Activated CD4-positive, CD25-positive, alpha-beta regulatory T cell treated with anti-CD3 and anti-CD28 coated beads, Interleukin-2, amount 50 U/mL, for 16 hours (primary cell): Measurements from ENCODE around the gene UGT1A10.
"Not testable (repeated sequence)": the region's sequence is repeated elsewhere in the genome, so short reads cannot be mapped to it uniquely, and the experiment has no call there.

Experiments
- DNase-seq: peaks from one replicate; pipeline ENCODE4 v3.0.0-alpha.2; 2020; ENCODE audit warnings: low read depth, low spot score

Gene UGT1A10

GRCh38 chr2:233743464-233744259 is 107.4 kb downstream of the UGT1A10 start:
- DNase-seq, result no peak

DNA sequence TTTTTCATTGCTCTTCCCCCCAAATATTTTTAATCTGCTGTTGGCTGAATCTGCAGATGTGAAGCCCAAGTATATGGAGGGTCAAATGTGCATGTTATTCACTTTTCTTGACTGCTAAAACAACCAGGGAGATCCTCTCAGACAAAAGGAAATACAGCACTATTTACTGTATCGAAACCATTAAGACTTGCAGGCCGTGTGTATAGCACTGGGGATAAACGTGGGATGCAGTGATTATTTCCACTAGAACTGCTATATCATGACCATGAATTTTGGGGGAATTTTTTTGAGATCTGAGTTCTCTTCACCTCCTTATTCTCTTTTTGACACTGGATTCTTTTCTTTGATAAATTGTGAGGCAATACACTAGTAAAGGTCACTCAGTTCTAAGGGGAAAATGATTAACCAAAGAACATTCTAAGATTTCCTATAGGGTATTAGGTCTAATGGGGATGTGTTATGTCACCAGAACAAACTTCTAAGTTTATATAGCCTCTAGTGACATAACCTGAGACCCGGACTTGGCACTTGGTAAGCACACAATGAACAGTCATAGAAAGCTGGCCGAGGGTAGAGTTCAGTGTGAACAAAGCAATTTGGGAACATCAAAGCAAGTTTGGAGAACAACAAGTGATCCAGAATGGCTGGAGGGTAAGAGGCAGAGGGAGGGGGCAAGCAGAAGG is 109.0 kb downstream of the UGT1A10 start:
- no peak for DNase-seq

DNA sequence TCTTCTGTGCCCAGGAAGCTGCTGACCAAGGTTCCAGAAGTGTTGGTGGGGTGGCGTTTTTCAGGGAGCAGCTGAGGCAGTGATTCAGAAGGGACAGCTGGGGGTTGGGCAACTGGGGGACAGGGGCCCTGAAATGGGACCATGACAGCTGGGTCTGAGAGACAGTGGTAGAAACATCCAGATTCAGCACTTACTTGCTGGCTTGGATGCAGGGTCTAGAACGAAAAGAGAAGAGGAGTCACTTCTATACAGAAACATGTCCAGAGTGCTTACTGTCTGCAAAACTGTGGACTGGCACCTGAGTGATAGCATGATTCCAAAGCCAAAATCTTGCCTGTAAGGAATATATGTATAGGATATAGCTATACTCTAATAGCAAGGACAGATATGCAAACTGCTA is 109.6 kb downstream of the UGT1A10 start:
- DNase-seq, result not testable (repeated sequence)

GRCh38 chr2:233746475-233747282 is 110.4 kb downstream of the UGT1A10 start:
- DNase-seq, result no peak

DNA sequence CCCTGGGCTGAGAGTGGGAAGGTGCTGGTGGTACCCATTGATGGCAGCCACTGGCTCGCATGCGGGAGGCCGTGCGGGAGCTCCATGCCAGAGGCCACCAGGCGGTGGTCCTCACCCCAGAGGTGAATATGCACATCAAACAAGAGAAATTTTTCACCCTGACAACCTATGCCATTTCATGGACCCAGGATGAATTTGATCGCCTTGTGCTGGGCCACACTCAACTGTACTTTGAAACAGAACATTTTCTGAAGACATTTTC is 111.0 kb downstream of the UGT1A10 start:
- no peak for DNase-seq

GRCh38 chr2:233750689-233751088 is 114.4 kb downstream of the UGT1A10 start:
- not testable (repeated sequence) for DNase-seq

GRCh38 chr2:233751212-233752009 is 115.2 kb downstream of the UGT1A10 start:
- not testable (repeated sequence) for DNase-seq

DNA sequence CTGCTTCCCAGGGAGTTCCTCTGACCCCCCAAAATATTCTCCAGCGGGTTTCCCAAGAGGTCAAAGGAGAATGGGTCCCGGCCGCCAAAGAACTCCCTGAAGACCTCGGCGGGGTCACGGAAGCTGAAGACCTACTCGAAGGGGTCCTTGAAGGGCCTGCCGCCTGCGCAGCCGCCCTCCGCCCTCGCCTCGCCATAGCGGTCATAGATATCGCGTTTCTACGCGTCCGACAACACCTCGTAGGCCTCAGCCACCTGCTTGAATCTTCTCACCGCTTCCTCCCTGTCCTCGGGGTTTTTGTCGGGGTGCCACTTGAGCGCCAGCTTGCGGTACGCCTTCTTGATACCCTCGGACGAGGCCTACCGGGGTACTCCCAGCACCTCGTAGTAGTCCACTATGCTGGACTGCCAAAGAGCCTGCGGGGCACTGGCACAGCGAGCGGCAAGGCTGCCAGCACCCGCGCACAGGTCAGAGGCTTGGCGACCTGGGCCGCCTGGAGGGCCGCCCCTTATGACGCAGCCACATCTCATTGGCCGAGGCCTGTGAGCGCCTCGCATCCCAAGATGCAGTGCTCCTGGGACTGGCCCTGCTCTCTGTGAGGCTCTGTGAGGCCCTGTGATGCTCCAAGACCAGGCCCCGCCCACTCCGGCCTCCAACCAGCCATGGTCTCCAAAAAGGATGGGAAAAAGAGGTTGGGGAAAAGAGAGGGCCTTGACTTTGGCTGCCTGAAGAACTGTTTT is 118.8 kb downstream of the UGT1A10 start:
- DNase-seq, result no peak

DNA sequence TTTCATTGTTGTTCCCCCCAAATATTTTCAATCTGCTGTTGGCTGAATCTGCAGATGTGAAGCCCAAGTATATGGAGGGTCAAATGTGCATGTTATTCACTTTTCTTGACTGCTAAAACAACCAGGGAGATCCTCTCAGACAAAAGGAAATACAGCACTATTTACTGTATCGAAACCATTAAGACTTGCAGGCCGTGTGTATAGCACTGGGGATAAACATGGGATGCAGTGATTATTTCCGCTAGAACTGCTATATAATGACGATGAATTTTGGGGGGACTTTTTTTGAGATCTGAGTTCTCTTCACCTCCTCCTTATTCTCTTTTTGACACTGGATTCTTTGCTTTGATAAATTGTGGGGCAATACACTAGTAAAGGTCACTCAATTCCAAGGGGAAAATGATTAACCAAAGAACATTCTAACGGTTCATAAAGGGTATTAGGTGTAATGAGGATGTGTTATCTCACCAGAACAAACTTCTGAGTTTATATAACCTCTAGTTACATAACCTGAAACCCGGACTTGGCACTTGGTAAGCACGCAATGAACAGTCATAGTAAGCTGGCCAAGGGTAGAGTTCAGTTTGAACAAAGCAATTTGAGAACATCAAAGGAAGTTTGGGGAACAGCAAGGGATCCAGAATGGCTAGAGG is 120.3 kb downstream of the UGT1A10 start:
- DNase-seq, result no peak

DNA sequence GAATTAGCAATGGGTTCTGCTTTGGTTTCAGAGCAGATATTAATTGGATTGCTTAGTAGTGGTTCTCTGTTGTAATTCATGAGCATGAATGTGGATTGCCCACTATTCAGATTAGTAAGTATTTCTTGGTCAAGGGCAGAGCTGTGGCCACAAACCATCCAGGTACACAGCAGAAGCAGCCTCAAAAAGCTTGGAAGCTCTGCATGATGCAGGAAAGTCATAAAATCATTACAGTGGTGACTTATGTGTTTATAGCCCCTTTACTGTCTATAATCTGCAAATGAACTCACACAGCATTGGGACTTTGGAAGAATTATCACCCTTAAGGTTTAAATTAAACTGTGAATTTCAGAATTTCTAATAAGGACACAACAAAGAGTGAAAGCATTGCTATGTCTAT is 121.9 kb downstream of the UGT1A10 start:
- DNase-seq, result no peak

DNA sequence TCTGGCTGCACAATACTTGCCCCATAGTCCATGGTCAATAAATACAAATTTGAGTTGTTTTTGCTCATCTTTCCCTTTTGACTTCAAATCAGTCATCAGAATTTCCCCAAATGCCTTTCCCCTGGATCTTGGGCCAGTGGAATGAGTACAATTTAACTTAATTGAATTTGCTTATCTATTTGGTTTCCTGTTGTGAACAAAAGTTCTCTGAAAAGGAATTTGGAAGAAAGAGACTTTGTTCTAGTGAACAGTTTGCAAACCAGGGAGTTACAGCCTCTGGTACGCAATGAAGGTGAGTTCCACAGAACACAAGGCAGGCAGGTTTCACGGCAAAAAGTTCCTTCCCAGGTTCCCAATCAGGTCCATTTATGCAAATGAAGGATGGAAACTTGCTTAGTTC is 122.6 kb downstream of the UGT1A10 start:
- no peak for DNase-seq

- DNase-seq, result no peak
Measured at GRCh38 chr2:233760043-233760442, 123.8 kb downstream of the UGT1A10 start, which contains the start of gene UGT1A1. Gene UGT1A1, plus strand, starts transcription at chr2:233760270. Its CDS starts 18 bp downstream, at chr2:233760288.

- DNase-seq, result no peak
Measured at GRCh38 chr2:233761040-233761769, 125.0 kb downstream of the UGT1A10 start.

- no peak for DNase-seq
Measured at GRCh38 chr2:233764264-233764663, 128.0 kb downstream of the UGT1A10 start.

- DNase-seq, result no peak
Measured at GRCh38 chr2:233764761-233765160, 128.5 kb downstream of the UGT1A10 start.

DNA sequence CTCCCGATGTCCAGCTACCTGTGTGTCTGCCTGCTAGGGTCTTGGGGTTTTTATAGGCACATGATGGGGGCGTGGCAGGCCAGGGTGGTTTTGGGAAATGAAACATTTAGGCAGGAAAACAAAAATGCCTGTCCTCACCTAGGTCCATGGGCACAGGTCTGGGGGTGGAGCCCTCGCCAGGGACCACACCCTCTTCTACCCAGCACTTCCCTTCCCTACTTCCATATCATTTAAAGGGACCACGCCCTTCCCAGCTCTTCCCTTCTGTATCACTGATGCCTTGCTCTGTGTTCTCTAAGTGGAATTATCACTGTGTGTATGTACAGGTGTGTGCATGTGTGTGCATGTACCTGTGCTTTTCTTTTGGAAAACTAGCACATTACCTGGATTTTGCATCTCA is 130.2 kb downstream of the UGT1A10 start:
- DNase-seq, result no peak

DNA sequence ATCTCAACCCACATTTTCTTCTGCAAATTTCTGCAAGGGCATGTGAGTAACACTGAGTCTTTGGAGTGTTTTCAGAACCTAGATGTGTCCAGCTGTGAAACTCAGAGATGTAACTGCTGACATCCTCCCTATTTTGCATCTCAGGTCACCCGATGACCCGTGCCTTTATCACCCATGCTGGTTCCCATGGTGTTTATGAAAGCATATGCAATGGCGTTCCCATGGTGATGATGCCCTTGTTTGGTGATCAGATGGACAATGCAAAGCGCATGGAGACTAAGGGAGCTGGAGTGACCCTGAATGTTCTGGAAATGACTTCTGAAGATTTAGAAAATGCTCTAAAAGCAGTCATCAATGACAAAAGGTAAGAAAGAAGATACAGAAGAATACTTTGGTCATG is 131.8 kb downstream of the UGT1A10 start:
- no peak for DNase-seq

GRCh38 chr2:233769260-233769659 is 133.0 kb downstream of the UGT1A10 start:
- DNase-seq, result no peak

- no peak for DNase-seq
Measured at GRCh38 chr2:233772153-233772552, 135.9 kb downstream of the UGT1A10 start.

GRCh38 chr2:233772583-233772982 is 136.3 kb downstream of the UGT1A10 start:
- no peak for DNase-seq
